BJ (cell line): ENCODE data around the gene MAPKAPK2. TPM values are rescaled to one million over a fixed set of nuclear protein-coding genes. Genes with fewer than 3 reads are reported as not detected.
A peak's percentile ranks its signal among the peaks of the same experiment; 100 is the strongest.

Source experiments
- CTCF ChIA-PET: fragments of 350-600 bp; formaldehyde crosslinking; extraction: SDS; loops from one replicate; lab custom pipeline; 2021; ENCODE audit warnings: antibody characterized with exemption, inconsistent platforms; lab: Yijun Ruan, JAX
- POLR2A ChIA-PET: fragments of 300-600 bp; sonication (Branson Sonifier 250); formaldehyde crosslinking; extraction: SDS; loops from one replicate; lab custom pipeline; 2021; ENCODE audit warnings: antibody characterized with exemption; lab: Charles Lee
- DNase-seq: peaks from one replicate; pipeline ENCODE4 v3.0.0-alpha.2; 2011; ENCODE audit warnings: low read depth
- H3K27me3 ChIP-seq: 2 replicates; pipeline ENCODE4 v1.6.0; 2011; ENCODE audit warnings: low read length; ENCODE audit not compliant: control insufficient read depth, insufficient read depth
- H3K36me3 ChIP-seq: 2 replicates; pipeline ENCODE4 v1.5.1; 2011; ENCODE audit warnings: low read length; ENCODE audit not compliant: control insufficient read depth, insufficient read depth
- H3K4me3 ChIP-seq: 2 replicates; pipeline ENCODE4 v1.5.1; 2011; ENCODE audit warnings: low read depth, mild to moderate bottlenecking, control low read depth, low read length
- polyA plus RNA-seq: library from polyadenylated mRNA; depleted of rRNA; stranded (reverse); fragments of >200 nt; gene quantifications from 2 replicates; pipeline ENCODE4 v1.2.3, GENCODE V29; 2011
- TF ChIP-seq, protein P1 (sequence below): IDR thresholded peaks from 2 replicates; pipeline ENCODE4 v1.5.1; 2011; ENCODE audit warnings: low read depth, mild to moderate bottlenecking, control low read depth, inconsistent platforms, low read length, moderate library complexity; ENCODE audit not compliant: insufficient read depth

The MAPKAPK2 gene
- polyA plus RNA-seq, 1 experiment: 80.1 TPM

- CTCF ChIA-PET: no interaction called here
- no peak overlapping the region for H3K4me3 ChIP-seq
- H3K27me3 ChIP-seq: no peaks in the 10 kb centered on the region
- no peaks in the 10 kb centered on the region for H3K36me3 ChIP-seq
- TF ChIP-seq, protein P1, sequence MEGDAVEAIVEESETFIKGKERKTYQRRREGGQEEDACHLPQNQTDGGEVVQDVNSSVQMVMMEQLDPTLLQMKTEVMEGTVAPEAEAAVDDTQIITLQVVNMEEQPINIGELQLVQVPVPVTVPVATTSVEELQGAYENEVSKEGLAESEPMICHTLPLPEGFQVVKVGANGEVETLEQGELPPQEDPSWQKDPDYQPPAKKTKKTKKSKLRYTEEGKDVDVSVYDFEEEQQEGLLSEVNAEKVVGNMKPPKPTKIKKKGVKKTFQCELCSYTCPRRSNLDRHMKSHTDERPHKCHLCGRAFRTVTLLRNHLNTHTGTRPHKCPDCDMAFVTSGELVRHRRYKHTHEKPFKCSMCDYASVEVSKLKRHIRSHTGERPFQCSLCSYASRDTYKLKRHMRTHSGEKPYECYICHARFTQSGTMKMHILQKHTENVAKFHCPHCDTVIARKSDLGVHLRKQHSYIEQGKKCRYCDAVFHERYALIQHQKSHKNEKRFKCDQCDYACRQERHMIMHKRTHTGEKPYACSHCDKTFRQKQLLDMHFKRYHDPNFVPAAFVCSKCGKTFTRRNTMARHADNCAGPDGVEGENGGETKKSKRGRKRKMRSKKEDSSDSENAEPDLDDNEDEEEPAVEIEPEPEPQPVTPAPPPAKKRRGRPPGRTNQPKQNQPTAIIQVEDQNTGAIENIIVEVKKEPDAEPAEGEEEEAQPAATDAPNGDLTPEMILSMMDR: no peak
- POLR2A ChIA-PET: no interaction called here
- DNase-seq: no peak
Observed at GRCh38 chr1:206751891-206752290, 67.2 kb downstream of the MAPKAPK2 start.

GRCh38 chr1:206752481-206752880 lies 67.8 kb downstream of the MAPKAPK2 start:
- Histone ChIP-seq H3K4me3 (no peak overlapping the region), H3K27me3 (no peaks in the 10 kb centered on the region), H3K36me3 (no peaks in the 10 kb centered on the region)
- no peak for DNase-seq
- CTCF ChIA-PET: interaction anchor here (1.0 kb wide), 1 partner anchor 56 kb away, joined by 3 read pairs; no protein-coding TSS in a partner anchor
- POLR2A ChIA-PET: no interaction called here
- TF ChIP-seq, protein P1: no peak

GRCh38 chr1:206753141-206753540 lies 68.4 kb downstream of the MAPKAPK2 start:
- TF ChIP-seq, protein P1: no peak
- Histone ChIP-seq H3K36me3 (no peaks in the 10 kb centered on the region), H3K4me3 (no peak overlapping the region), H3K27me3 (no peaks in the 10 kb centered on the region)
- POLR2A ChIA-PET: no interaction called here
- peak; percentile 77 for DNase-seq
- CTCF ChIA-PET: interaction anchor here (1.0 to 1.5 kb wide), 5 partner anchors 8 to 56 kb away, joined by 3 to 5 read pairs (median 4); no protein-coding TSS in a partner anchor

- TF ChIP-seq, protein P1: no peak
- Histone ChIP-seq H3K27me3 (no peaks in the 10 kb centered on the region), H3K4me3 (no peak overlapping the region), H3K36me3 (no peaks in the 10 kb centered on the region)
- ChIA-PET POLR2A (no interaction called here), CTCF (interaction anchor here (1.1 to 1.5 kb wide), 4 partner anchors 9 to 35 kb away, joined by 4 to 5 read pairs (median 4); no protein-coding TSS in a partner anchor)
- peak; percentile 33 for DNase-seq
Observed at GRCh38 chr1:206754011-206754410, 69.3 kb downstream of the MAPKAPK2 start.

DNA sequence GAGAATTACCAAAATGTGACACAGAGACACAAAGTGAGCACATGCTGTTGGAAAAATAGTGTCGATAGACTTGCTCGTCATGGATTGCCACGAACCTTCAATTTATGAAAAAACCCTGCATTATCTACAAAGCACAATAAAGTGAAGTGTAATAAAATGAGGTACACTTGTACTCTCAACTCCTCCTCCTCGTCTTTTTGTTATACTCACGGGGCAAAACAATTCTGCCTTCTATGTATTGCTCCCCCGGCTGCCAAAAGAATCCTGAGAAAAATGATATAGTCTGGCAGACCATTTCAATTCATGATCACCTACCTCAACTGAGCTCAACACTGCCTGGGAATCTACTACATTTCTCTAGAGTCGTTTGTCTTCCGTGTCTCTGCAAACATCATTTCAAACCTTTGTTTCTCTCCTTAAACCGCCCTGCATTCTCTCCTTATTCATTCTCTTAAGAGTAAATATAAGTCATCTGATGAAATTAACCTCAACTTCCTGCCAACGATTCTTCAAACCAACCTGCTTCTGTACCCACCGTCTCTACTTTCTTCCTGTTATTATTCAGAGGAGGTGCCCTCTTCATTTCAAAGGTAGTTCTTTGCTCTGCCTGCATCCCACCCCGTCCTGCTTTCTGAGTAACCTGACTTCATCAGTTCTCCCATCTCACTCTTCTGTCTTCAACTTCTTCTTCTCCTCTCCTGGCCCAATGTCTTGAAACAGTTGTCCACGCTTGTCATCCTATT lies 73.0 kb downstream of the MAPKAPK2 start:
- DNase-seq: no peak
- TF ChIP-seq, protein P1: no peak
- no peak overlapping the region for H3K4me3 ChIP-seq
- H3K36me3 ChIP-seq: no peaks in the 10 kb centered on the region
- ChIA-PET POLR2A (no interaction called here), CTCF (interaction anchor here (2.3 kb wide), 1 partner anchor 14 kb away, joined by 7 read pairs; the partner anchor contains the start of gene IL10)
- no peaks in the 10 kb centered on the region for H3K27me3 ChIP-seq
